GM19395 (cell line): Measurements from ENCODE around the gene CD248.

Source experiments
- ATAC-seq: cut with Tn5 transposase; IDR thresholded peaks from one replicate; pipeline ENCODE4 v1.9.1; 2021; ENCODE audit warnings: mild to moderate bottlenecking, moderate library complexity; ENCODE audit not compliant: unreplicated experiment

The CD248 gene

DNA sequence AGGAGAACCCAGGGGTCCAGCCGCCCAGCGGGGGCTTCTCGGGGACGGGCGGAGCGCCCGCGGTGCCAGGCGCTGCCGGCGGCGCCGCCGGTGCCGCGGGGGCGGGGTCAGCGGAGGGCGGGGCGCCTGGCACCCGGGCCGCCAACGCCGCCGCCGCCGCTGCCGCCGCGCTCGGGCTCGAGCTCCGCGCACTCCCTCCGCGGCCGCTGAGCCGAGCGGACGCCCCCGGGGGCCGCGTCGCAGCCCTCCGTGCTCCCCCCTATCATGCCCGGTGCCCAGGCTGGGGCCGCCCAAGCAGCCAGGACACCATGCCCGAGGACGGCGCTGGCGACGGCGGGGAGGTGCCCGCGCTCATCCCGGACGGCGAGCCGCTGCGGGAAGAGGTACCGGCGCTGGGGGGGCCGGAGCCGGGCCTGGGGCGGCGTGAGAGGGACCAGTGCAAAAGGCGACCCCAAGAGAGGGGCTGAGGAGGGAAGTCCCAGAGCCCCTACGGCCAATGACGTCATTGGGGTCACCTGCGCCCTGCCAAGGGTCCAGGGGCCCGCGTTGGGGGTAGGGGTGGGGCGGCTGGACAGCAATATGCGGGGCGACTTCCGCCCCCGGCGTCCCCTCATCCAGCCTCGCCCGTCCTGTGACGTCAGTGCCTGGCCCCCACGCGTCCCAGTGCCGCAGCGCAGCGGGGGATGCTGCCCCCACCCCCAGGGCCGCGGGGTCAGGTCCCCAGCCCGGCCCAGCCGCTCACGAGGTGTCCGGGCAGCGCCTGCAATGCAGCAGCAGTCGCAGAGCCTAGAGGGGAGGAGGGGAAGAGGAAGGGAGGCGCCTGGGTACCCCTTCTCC, 24.9 kb downstream of the CD248 start, which contains the start of gene TMEM151A:
TSS of gene TMEM151A (plus strand) at position 189 of the 837 bp plus-strand sequence. CDS start at position 309, 120 bp downstream.
- ATAC-seq = no peak

DNA sequence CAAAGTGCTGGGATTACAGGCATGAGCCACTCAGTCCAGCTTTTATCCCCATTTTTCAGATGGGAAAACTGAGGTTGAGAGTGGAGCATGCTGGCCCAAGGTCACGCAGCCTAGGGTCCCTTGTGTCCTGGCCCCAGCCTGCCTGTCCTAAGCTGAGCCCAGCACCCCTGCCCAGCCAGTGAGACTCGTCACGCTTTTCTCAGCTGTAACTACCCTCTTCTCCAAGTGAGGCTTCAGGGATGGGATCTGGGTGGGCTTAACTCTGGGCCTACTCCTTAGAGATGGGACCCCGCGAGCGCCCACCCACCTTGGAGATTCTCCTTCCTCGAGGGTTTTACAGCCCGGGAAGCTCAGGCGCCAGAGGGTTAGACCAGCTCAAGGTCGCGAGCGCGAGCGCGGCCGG, 25.5 kb downstream of the CD248 start:
- no peak for ATAC-seq

DNA sequence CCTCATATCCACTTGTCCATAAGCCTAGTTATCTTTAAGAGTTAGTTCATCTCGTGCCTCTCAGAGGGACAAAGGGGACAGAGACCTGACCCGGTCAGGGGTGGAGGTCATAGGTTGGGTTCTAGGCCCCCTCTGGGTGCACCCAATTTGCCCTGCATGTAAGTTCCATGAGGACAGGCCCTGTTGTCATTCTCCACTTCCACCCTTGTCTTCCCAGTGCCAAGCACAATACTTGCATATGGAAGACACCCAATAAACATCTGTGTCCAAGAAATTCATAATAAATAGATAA, 26.6 kb downstream of the CD248 start:
- no peak for ATAC-seq

DNA sequence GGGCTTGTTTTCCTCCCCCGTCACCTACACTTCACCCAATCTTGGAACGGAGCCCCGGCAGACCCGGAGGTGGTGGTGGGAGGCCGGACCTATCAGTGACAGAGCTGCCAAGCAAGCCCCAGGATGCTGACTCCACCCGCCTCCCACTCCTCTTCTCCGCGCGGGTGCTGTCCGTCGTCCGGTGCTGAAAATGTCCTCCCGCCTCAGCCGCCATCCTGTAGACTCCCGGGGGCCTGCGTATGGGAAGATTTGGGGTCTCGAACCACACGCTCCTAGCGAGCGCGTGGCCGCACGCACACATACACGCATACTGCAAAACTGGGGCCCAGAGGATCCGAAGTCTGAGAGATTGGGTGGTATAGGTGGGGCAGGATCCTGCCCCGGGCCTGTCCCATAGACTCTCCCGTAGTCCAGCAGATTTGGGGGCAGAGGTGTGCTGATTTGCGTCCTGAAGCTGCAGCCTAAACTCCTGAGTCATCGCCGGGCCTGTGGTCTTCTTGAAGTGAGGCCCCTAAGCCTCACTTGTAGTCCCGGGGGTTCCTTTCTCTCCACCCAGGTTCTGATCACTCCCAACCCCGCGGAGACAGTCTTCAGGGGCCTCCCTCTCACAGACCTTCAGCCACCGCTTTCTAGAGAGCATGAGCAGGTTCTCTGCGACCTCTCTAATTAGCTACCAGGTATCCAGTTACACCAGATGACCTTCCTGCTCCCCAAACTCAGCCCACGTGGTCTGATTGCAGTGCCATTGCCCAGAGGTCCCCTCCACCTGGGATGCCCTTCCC, 27.1 kb downstream of the CD248 start:
- ATAC-seq = peak; percentile 59

DNA sequence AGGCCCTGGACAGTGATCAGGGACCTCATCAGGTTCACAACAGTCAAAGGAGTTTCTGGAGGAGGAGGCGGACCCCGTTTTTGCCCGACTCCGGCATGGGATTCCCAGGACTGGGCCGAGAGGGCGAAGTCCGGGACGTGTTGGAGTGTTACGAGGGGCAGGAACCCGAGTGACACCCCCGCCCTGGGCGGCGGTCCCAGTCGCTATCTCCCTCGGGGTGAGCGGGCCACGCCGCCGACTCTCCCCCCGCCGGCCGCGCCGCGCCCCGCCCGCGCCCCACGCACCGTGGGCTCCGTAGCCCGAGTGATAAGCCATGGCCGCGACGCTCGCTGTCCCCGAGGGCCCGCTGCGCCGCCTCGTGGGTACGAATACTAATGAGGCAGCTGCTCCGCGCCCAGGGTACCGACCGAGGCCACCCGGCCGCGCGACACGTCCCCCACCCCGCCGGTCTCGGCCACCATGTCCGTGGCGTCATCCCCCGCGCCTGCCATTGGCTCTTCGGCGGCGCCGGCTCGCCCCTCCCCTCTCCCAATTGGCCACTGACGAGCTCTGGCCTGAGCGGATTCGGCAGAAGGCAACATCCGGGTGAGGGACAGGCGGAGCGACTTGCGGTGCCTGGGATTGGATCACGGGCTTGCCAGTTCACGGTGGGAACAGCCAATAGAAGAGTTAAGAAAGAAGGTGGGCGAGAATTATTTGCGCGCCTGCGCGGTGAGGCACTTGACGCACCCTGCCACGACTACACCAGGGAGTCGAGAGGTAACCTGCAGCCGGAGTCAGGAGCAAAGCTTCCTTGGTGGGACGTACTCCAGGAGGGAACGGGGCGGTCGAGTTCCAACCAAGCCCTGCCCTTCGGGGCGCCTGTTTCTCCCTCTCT, 27.9 kb downstream of the CD248 start, which contains the start of gene YIF1A:
TSS of gene YIF1A (minus strand) at position 473 of the 877 bp plus-strand sequence. CDS start at position 315, 158 bp downstream.
- ATAC-seq = peak; percentile 90

DNA sequence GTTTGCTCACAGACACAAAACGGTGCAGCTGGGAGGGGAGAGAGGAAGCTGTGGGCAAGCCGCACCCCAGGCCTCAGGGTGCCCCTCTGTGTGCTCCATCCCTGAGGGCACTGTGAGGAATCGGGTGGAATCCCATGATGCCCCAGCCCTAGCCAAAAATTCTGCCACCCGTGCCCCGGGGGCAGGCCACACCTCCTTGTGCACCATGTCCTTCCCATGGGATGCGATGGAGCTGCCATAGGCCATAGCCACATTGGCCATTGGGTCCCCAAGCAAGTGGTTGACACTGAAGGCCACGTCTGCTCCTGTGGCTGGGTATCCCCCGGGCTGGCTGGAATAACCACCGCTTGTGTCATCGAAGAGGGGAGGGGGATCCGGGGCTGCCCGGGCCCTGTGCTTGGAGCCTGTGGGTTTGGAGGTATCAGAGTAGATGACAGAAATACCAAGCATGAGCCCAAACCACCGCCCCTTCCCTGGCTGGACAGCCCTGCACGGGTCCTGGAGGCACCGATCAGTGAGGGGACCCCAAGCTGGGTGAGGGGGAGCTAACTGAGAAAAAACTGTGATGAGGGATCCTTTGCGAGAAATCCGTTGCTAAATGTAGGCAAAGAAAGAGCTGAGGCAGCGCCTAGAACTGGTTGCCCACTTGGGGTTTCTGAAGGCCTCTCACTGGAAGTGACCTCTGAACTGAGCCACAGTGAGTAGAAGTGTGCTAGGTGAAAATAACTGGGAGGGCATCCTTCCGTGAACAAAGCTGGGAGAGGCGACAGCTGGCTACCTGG, 28.8 kb downstream of the CD248 start:
- no peak for ATAC-seq

DNA sequence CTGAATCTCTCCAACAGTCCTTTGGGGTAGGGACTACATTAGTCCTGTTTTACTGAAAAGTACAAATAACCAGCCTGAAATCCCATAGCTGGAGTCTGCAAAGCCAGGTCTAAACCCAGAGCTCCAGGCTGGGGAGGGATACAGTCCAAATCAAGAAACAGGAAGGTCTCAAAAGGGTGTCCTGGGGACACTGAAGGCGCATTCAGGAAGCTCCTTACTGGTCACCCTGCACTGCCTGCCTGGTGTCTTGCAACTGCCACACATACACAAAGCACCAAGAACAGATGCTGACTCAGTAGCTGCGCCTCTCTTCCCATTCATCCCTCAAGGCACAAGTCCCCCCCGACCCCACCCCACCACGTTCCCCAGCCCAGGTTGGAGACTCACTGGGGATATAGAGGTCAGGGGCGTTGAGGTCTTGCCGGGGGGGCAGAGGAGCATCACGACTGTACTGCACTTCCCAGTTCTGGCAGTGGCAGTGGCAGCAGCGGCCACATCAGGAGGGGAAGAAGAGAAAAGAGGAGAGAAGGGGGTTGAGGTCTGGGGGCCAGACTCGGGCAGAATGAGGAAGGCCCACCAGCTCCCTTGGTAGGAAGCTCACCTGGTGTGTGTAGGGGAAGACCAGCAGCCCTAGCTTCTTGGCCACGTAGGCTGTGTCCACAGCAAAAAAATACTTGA, 29.5 kb downstream of the CD248 start:
- ATAC-seq = no peak

DNA sequence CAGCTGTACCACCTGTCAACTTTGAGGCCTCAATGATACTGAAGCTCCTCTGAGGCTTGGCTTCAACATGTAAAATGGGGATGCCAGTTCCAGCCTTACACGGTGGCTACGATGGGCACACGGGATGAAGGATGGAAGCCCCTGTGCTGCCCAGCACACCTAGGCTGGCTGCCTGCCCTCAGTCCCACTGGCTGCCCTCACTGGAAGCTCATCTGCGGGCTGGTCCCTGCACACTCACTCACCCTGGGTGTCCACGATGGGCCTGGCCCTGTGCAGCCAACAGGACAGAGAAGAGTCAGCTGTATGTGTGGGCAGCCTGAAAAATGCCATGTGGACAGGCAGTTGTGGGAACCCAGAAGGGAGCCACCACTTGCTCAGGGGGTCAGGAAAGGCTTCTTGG, 30.1 kb downstream of the CD248 start:
- ATAC-seq = no peak

DNA sequence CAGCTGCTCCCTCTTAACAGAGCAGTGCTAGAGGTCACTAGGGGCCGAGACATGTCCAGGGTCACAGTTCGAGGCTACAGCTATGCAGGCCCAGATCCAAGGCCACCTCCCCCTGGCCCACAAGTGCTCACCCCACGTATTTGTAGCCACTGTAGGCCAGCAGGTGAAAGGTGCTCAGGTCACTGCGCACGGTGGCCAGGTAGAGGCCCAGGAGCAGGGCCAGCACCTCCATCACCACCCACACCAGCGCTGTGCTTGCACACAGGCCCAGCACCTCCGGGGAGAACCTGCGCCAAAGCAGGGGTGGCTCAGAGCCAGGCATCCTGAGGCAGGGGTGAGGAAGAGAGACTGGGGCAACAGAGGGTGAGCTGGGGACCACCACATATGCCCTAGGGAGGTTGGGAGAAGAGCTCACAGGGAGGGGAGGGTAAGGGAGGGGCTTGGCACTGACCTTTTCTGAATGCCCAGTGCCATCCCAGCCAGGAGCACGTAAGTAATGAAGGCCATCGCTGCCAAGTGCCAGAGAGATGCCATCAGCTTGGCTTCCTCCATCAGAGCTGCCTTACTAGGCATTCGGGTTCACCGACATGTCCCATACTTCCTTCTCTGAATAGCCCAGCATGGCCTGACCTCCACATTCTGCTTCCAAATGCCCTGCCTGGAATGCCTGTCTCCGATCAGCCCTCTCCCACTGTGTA, 31.4 kb downstream of the CD248 start:
- ATAC-seq = no peak

DNA sequence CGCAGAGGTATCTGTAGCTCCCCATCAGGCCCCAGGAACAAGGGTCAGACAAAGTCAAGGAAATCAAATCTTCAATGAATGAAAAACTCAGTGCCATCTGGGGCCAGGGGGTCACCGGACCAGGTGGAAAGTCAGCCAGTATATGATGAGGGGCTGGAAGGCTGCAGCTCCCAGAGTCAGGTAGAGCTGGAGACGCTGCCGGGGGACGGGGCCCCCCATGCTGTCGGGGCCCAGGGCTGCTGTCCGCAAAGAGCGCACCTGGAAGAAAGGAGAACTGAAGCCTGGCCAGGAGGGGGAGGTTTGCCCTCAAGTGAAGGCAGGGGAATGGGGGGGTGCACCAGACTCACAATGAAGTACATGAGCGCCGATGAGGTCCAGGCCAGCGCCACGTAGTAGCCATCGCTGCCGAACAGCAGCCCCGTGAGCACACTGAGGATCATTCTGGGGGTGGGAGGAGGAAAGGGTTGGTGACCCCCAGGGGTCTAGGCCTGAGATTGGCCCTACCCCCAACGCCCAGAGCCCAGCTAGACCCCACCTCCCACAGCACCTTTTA, 32.2 kb downstream of the CD248 start:
- ATAC-seq = no peak

DNA sequence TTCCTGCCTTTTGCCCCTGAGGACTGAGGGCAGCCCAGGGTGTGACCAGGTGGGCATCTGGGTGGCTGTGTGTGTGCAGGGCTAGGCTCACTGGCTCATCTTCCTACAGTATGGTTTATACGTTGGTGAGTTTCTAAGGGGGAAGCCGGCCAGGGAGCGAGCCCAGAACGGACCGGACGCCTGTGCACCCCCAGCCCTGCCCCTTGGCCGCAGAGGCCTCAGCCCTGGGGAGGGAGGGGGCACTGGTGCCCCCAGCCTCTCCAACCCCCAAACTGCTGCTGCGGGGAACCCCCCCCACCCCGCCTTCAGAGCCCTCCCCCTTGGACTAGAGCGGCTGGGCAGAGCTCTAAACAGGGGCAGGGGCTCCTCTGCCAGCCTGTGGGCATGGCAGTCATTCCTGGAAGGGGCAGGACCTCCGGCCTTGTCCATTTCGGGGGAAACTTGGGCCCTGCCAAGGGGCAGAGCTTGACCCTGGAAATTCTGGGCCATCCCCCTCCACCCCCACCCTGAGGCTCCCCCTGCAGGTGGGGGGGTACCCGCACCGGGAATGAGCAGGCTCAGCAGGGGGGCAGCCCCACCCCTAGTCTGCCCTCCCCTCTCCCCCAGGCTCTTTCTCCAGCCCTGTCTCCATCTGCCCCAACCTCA, 33.3 kb downstream of the CD248 start:
- no peak for ATAC-seq

DNA sequence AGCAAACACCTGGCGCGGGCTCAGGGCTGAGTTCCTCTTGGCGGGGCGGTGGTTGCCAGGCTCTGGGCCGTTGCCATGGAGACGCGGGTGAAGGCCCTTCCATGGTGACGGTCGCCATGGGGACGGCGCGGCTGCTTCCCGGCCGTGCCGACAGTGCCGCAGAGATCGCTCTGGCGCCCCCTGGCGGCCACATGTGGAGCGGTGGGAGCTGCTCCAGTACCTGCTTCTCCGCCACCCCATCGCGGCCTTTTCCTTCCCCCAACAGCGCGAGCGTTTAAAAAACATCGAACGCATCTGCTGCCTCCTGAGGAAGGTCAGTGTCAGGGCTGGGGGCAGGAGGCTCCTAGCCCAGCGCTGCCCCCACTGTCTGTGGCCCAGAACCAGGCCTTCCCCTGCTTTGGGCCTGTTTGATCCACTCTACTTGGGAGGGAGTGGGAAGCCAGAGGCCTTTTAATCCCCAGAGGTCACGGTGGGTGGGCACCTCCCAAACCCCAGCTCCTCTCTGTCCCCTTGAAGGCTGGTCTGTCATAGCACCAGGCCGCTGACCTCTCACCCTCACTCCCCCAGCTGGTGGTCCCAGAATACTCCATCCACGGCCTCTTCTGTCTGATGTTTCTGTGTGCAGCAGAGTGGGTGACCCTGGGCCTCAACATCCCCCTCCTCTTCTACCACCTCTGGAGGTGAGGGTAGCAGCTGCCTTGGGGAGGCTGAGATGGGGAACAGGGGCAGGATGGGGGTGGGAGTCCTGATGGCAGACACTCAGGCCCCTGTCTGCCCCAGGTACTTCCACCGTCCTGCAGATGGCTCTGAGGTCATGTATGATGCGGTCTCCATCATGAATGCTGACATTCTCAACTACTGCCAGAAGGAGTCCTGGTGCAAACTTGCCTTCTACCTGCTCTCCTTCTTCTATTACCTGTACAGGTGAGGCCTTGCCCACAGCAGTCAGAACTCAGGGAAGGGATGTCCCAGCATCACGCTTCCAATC, 34.1 kb downstream of the CD248 start:
- peak; percentile 79 for ATAC-seq

DNA sequence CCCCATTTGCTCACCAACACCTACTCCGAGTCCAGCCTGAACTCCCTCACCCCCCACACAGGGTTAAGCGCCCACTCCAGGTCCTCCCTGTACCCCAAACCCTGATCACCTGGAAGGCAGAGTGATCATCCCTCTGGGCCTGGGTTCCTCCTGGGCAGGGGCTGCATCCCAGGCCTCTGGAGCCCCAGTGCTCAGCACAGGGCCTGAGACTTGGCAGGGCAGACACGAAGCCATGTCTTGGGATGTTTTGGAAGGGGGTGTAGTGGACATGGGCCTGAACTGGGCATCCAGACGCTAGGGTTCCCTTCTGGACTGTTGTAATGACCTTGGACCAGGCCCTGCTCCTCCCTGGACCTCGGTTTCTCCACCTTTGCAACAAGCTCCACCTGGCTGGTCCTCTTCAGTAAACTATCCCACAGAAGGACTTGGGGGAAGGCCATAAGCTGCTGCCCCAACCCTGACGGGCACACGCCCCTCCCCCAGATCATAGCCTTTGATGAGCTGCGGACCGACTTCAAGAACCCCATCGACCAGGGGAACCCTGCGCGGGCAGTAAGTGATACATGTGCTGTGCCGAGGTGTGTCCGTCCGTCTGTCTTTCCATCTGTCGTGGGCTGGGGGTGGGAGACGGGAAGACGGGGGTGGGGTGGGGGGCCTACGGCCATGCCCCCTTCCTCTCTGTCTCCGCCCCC, 34.9 kb downstream of the CD248 start:
- no peak for ATAC-seq

DNA sequence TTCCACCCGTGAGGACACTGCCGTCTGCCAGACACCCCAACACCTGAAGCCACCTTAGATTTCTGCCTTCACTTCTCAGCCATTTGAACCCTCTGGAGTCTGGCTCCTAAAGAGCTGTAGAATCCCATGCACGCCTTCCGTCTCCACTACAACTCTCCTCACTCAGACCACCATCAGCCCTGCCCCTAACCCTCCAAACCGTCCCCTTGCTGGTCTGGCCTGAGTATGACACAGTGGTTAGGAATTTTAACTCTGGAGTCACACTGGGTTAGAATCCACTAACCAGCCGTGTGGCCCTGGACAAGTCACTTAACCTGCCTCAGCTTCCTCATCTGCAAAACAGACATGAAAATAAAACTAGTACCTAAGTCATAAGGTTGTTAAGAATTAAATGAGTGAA, 35.8 kb downstream of the CD248 start:
- ATAC-seq = no peak

DNA sequence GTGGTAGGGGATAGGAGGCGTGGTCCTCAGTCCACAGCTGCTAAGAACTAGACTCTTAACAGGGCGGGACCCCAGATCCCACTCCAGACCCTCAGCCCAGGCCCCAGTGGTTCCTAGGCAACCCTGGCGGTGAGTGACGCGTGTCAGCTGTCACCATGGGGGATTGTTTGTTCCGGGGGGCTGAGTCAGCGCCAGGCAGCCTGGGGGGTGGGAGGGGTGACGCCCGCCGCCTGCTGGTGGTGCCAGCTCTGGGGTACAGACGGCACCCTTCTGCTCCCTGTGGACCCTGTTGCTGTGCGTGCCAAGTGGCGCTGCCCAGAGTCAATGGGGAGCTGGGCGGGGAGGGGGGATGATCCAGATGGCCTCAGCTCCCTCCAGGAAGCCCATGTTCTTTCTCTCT, 36.4 kb downstream of the CD248 start:
- no peak for ATAC-seq

DNA sequence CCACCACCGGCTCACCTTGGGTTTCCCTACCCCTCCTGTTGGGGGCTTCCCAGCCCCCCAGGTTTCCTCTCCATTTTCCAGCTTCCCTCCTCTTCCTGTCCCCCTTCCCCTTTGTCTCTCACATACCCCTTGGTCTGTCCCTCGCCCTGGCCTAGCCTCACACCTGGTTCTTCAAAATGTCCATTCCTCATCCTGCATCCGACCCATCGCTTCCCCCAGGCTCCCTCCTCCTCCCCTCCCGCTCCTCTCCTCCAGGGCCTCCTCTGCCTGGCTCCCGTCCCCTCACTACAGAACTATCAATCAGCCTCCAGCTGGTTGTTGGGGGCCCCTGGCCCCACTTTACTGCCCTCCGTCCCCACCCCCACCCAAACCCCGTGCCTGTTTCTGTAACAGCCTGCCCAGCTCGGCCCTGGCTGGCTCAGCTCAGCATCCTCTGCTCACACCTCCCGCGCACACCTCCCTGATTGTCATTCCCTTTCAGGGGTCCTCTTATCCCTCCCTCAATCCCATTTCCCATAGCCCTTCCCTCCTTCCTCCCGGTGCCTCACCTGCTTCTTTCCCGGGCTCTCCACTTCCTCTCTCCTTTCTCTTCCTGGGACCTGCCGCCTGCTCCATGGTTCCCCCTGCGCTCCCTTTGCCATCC, 37.6 kb downstream of the CD248 start:
- ATAC-seq = no peak
